ENCODE measurements around the gene ARL6IP4. TPM values are rescaled to one million over a fixed set of nuclear protein-coding genes. Genes with fewer than 3 reads are reported as not detected.
"Not testable (repeated sequence)": the region's sequence is repeated elsewhere in the genome, so short reads cannot be mapped to it uniquely, and the experiment has no call there.

Gene ARL6IP4
- total RNA-seq, 1 experiment from 2014 or later: 189 TPM

DNA sequence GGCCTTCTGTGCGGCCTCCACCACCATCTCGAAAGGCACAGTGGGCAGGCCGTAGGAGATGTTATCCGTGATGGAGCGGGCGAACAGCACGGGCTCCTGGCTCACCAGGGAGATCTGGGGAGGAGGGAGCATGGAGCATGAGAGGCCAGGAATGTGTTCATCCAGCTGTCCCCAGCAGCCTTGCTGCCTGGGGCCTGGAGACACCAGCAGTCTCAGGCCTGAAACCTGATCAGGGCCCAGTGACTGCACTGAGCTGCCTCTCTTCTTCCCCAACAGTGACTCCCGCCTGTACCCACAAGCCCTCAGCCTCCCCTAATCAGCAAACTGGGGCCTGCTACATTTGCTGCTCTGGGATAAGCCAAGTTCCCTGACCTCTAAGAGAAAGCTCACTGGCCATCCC lies 45.2 kb upstream of the ARL6IP4 start:
- Histone ChIP-seq H3K9me3 (ENCODE audit: low read depth, low read length, poor library complexity, severe bottlenecking) (no peaks in the 10 kb centered on the region), H3K27ac (ENCODE audit: low read depth, low read length, poor library complexity, severe bottlenecking) (no peak overlapping the region), H3K4me1 (ENCODE audit: insufficient read depth, low read length, poor library complexity, severe bottlenecking) (no peaks in the 10 kb centered on the region), H3K4me3 (ENCODE audit: low read depth, low read length, poor library complexity, severe bottlenecking) (no peak overlapping the region), H3K36me3 (ENCODE audit: insufficient read depth, low read length, poor library complexity, severe bottlenecking) (no peaks in the 10 kb centered on the region), H3K27me3 (replicated peaks; ENCODE audit: insufficient read depth, low read depth, low read length, poor library complexity) (no peaks in the 10 kb centered on the region)
- ChIA-PET POLR2A (ENCODE audit: low non-redundant PET) (no interaction called here), CTCF (no interaction called here)
- BruUV-seq (replicated peaks): no TSS peak
- intact Hi-C loops (cut with micrococcal nuclease; ENCODE audit: unreplicated experiment): no loop called here
- no peak for DNase-seq (ENCODE audit: low spot score)
- TF ChIP-seq CTCF (conservative IDR thresholded peaks at IDR 0.05; ENCODE audit: low read depth, low read length) (no peak), EZH2 (IDR thresholded peaks at IDR 0.05; ENCODE audit: borderline replicate concordance, low read depth, low read length, poor library complexity, severe bottlenecking) (no peak)

DNA sequence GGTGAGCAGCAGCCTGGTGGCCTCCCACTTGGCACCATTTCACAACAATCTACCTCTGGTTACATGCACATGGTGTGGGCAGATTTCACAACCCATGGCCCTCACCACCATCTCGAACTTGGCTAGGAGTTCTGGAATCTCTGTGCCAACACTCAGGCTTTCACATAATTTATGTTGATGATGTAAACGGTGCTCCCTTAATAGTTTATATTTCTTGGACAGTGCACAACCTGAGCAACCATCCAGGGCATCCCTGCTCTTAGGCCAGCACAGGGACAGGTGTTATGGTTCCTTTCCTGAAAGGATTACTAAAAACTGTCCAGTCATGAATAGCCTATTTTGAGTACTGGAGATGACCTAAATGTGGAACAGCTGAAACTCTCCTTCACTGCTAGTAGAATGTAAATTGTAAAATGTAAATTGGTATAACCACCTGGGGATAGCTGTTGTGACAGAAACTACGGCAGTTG lies 42.8 kb upstream of the ARL6IP4 start:
- no TSS peak for BruUV-seq (replicated peaks)

DNA sequence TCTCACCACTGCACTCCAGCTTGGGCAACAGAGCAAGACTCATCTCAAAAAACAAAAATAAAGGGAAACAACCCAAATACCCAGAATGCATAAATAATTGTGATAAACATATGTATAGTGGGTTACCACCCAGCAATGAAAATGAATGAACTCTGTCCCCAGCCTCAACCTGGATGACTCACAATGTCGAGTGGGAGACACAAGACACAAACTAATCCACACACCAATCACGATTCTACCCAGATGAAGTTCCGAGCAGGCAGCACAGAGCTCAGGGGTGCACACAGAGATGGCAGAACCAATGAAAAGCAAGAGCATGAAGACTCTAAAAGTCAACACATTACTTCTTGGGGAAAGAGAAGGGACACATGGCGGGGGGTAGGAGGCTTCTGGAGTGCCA lies 41.4 kb upstream of the ARL6IP4 start:
- no peaks in the 10 kb centered on the region for H3K4me1 ChIP-seq (ENCODE audit: insufficient read depth, low read length, poor library complexity, severe bottlenecking)
- H3K9me3 ChIP-seq (ENCODE audit: low read depth, low read length, poor library complexity, severe bottlenecking): no peaks in the 10 kb centered on the region
- ChIA-PET POLR2A (ENCODE audit: low non-redundant PET) (no interaction called here), CTCF (no interaction called here)
- BruUV-seq (replicated peaks): no TSS peak
- no peaks in the 10 kb centered on the region for H3K27me3 ChIP-seq (replicated peaks; ENCODE audit: insufficient read depth, low read depth, low read length, poor library complexity)
- intact Hi-C loops (cut with micrococcal nuclease; ENCODE audit: unreplicated experiment): no loop called here
- H3K36me3 ChIP-seq (ENCODE audit: insufficient read depth, low read length, poor library complexity, severe bottlenecking): no peaks in the 10 kb centered on the region
- H3K27ac ChIP-seq (ENCODE audit: low read depth, low read length, poor library complexity, severe bottlenecking): no peak overlapping the region
- no peak overlapping the region for H3K4me3 ChIP-seq (ENCODE audit: low read depth, low read length, poor library complexity, severe bottlenecking)
- no peak for DNase-seq (ENCODE audit: low spot score)
- no peak for TF ChIP-seq EZH2 (IDR thresholded peaks at IDR 0.05; ENCODE audit: borderline replicate concordance, low read depth, low read length, poor library complexity, severe bottlenecking)
- TF ChIP-seq CTCF (conservative IDR thresholded peaks at IDR 0.05; ENCODE audit: low read depth, low read length): no peak

More for the DNA sequence above, 42.8 kb upstream of the ARL6IP4 start:
- no peak for DNase-seq (ENCODE audit: low spot score)
- H3K27ac ChIP-seq (ENCODE audit: low read depth, low read length, poor library complexity, severe bottlenecking): no peak overlapping the region
- H3K9me3 ChIP-seq (ENCODE audit: low read depth, low read length, poor library complexity, severe bottlenecking): no peaks in the 10 kb centered on the region
- TF ChIP-seq EZH2 (IDR thresholded peaks at IDR 0.05; ENCODE audit: borderline replicate concordance, low read depth, low read length, poor library complexity, severe bottlenecking): no peak
- no peak for TF ChIP-seq CTCF (conservative IDR thresholded peaks at IDR 0.05; ENCODE audit: low read depth, low read length)
- H3K36me3 ChIP-seq (ENCODE audit: insufficient read depth, low read length, poor library complexity, severe bottlenecking): no peaks in the 10 kb centered on the region
- intact Hi-C loops (cut with micrococcal nuclease; ENCODE audit: unreplicated experiment): no loop called here
- ChIA-PET POLR2A (ENCODE audit: low non-redundant PET) (interaction anchor here (0.7 kb wide), 1 partner anchor 635 kb away, joined by 7 read pairs; no protein-coding TSS in a partner anchor), CTCF (interaction anchor here (0.6 kb wide), 1 partner anchor 21 kb away, joined by 3 read pairs; no protein-coding TSS in a partner anchor)
- H3K4me3 ChIP-seq (ENCODE audit: low read depth, low read length, poor library complexity, severe bottlenecking): no peak overlapping the region
- H3K4me1 ChIP-seq (ENCODE audit: insufficient read depth, low read length, poor library complexity, severe bottlenecking): no peaks in the 10 kb centered on the region
- H3K27me3 ChIP-seq (replicated peaks; ENCODE audit: insufficient read depth, low read depth, low read length, poor library complexity): no peaks in the 10 kb centered on the region

DNA sequence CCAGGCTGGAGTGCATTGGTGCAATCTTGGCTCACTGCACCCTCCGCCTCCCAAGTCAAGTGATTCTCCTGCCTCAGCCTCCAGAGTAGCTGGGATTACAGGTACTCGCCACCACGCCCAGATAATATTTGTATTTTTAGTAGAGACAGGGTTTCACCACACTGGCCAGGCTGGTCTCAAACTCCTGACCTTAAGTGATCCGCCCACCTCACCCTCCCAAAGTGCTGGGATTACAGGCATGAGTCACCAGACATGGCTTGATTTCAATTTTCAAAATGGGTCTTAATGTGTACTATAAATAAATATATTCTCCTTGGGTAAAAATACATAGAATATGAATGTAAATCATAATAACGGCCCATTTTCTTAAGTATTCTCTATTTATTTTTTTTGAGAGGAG lies 39.1 kb upstream of the ARL6IP4 start:
- H3K9me3 ChIP-seq (ENCODE audit: low read depth, low read length, poor library complexity, severe bottlenecking); CTCF ChIA-PET; H3K4me1 ChIP-seq (ENCODE audit: insufficient read depth, low read length, poor library complexity, severe bottlenecking); BruUV-seq (replicated peaks); H3K36me3 ChIP-seq (ENCODE audit: insufficient read depth, low read length, poor library complexity, severe bottlenecking); DNase-seq (ENCODE audit: low spot score); intact Hi-C loops (cut with micrococcal nuclease; ENCODE audit: unreplicated experiment); H3K4me3 ChIP-seq (ENCODE audit: low read depth, low read length, poor library complexity, severe bottlenecking); POLR2A ChIA-PET (ENCODE audit: low non-redundant PET); H3K27me3 ChIP-seq (replicated peaks; ENCODE audit: insufficient read depth, low read depth, low read length, poor library complexity); H3K27ac ChIP-seq (ENCODE audit: low read depth, low read length, poor library complexity, severe bottlenecking): not testable (repeated sequence)

Data from A673 (cell line).